DMS53 (cell line): ENCODE results near the gene DSCAM.
A peak's percentile ranks its signal among the peaks of the same experiment; 100 is the strongest.
"Not testable (repeated sequence)": the region's sequence is repeated elsewhere in the genome, so short reads cannot be mapped to it uniquely, and the experiment has no call there.

ENCODE experiments used
- DNase-seq: peaks from one replicate; lab custom pipeline; 2025; lab: John Stamatoyannopoulos, UW

DSCAM gene

DNA sequence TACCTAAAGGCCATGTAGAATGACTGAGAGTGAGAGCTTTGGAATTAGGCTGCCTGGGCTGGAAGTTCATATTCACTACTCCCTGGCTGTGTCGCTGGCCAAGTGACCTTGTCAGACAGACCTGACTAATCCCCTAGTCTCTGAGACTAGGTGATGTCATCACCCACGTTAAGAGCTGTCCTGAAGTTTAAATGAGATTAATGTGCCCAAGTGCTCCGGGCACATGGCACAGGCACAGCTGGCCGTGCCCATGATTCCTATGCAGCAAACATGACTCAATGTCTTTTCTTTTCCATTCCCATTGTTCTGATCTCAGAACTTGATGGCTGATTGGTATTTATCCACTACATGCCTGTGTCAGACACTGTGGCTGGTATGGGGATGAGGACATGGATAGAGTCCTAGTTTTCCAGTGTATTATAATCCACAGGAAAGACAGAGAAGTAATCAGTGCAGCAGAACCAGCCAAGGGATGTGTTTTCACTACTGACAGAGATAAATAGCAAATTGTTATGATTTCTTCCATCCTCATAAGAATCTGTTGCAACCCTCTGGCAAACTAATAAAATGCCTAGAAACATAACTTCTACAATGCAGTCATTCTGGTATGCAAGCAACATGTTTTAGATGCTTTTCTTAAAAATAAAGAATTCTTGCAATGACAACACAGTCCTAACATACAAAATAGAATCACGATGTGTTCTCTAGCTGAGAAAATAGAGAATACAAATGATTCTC lies 798.8 kb downstream of the DSCAM start:
- DNase-seq: peak; percentile 69

DNA sequence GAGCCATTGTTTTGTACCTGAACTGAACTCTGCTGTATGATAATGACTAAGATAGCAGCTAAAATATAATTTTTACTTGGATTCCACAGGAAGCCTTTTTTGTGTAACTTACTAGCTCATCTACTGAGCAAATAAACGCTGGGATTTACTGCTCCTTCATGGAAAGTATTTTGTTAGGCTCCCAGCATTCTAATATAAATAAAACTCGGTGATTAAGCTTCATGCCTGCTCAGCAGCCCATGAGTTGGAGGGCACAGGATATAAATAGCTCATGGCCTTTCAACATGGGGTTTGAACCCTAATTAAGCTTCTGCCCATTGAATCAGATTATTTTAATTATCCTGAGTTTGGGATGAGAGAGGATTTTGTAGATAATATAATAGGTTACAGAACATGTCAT lies 799.7 kb downstream of the DSCAM start:
- DNase-seq: peak; percentile 18

DNA sequence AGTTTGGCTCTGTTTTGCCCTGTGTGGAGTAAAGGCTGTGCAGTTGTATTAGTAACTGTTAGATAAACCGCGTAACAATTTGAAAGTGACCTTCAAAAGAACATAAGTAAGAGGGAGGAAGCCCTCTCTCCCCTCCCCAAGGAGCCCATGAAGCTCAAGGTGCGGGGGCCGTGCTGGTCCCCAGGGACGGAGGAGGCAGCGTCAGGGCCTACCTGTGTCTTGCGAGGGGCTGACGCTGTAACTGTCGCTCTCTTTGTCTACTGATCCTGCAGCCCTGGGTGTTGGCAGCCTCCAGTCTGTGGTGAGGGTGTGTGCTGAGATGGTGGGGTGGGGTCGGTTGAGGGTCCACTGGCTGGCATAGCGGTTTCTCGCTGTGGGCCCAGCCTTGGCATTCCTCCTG lies 803.1 kb downstream of the DSCAM start:
- DNase-seq: no peak

DNA sequence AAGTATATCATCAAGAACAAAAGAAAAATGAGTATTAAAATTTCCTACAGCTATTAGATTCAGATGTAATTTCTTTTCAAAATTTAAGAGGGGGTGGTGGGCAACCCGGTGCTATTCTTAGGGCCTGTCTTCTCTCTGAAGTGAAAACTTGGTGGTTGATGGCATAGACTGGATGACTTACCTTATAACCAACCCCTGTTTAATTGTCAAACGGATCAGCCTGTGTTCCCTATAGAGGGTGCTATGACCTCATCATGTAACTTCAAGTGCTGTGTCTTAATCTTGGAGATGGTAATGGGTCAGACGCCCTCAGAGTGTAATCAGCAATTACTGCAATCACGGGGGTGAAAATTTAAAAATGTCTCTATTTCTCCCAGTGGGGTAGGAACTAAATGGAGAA lies 803.5 kb downstream of the DSCAM start:
- peak; percentile 39 for DNase-seq

DNA sequence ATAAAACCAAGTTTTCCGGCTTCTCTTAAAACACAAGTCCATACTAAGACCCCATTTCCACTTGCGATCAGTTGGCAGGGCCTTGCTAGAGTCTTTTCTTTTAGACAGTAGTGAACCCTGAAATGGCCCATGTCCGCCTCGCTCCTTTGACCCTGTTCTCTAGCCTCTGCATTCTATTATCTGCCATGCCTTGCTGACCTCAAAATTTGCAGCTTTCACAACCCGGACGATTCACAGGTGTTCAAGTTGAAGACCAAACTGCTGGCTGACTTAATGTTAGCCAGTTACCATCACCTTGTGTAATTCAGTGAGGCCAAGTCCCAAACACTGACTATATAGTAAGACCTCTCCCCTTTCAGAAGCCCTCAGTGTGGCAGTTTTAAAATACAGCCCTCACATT lies 805.5 kb downstream of the DSCAM start:
- DNase-seq: no peak

DNA sequence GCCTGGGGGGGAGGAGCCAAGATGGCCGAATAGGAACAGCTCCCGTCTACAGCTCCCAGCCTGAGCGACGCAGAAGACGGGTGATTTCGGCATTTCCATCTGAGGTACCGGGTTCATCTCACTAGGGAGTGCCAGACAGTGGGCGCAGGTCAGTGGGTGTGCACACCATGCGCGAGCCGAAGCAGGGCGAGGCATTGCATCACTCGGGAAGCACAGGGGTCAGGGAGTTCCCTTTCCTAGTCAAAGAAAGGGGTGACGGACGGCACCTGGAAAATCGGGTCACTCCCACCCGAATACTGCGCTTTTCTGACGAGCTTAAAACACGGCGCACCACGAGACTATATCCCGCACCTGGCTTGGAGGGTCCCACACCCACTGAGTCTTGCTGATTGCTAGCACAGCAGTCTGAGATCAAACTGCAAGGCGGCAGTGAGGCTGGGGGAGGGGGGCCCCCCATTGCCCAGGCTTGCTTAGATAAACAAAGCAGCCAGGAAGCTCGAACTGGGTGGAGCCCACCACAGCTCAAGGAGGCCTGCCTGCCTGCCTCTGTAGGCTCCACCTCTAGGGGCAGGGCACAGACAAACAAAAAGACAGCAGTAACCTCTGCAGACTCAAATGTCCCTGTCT lies 813.7 kb downstream of the DSCAM start:
- not testable (repeated sequence) for DNase-seq

DNA sequence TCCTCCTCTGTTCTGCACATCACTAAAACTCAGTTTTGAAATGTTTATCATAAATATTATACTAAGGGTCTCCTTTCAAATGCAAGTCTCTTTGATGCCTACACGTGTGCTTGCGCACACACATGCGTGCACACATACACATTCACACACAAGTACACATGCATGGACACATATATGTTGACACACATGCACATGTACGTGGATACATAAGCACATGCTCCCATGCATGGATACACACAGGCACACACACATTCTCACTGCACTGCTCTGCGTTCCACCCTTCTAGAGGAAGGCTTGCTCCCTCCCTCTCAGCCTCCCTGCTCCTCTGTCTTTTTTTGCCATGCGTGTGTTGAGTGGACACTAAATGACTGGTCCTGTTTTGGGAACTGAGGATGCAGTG lies 817.1 kb downstream of the DSCAM start:
- DNase-seq: no peak

DNA sequence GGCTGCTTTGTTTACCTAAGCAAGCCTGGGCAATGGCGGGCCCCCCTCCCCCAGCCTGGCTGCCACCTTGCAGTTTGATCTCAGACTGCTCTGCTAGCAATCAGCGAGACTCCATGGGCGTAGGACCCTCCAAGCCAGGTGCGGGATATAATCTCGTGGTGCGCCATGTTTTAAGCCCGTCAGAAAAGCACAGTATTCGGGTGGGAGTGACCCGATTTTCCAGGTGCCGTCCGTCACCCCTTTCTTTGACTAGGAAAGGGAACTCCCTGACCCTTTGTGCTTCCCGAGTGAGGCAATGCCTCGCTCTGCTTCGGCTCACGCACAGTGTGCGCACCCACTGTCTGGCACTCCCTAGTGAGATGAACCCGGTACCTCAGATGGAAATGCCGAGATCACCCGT lies 818.6 kb downstream of the DSCAM start:
- not testable (repeated sequence) for DNase-seq

DNA sequence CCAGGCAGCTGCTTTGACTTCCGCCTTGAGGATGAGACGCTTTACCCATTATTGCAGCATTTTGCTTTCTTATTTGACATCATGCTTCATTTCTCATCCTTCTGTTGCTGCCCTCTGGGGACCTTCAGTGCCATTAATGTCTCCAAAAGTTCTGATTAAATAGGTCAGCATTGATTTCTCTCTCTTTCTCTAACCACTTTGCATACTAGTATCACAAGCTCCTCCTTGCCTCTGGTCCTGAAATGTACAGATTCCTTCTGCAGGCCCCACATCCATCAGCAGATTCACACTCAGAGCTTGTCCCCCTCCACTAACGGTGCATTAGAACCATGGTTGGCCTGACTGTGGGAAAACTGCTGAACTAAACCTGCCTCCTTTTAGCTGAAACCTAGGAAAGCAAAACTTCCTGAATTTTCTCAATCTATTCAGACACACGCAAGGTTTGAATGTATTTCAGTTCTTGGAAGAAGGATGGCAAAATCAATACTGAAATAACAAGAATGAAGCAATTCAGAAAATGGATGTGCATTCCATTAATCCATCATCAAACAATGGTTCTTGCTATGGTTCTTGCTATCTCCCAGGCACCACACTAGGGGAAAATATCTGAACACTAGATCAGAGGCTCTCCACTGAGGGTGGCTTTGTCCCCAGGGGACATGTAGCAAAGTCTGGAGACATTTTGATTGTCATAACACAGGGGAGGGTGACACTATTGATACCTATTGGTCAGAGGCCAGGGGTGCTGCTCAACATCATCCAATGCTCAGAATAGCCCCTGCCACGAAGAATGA lies 825.2 kb downstream of the DSCAM start:
- DNase-seq: no peak

DNA sequence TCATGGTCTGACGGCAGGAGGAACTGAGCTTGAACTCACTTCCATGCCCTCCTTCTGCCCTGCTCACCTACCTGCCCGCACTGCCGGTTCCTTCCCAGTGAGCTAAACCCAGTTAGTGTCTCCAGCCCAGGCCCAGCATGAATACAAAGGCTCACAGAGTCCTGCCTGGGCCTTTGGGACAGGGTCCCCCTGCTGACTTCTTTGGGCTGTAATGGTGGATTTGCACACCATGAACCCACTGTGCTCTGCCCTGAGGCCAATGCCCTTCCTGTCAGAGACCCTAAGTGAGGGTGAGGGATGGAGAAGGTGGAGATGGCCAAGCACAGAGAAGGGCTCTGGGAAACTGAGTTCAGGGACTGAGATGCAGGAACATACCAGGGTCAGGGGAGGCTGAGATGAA lies 826.3 kb downstream of the DSCAM start:
- DNase-seq: no peak

DNA sequence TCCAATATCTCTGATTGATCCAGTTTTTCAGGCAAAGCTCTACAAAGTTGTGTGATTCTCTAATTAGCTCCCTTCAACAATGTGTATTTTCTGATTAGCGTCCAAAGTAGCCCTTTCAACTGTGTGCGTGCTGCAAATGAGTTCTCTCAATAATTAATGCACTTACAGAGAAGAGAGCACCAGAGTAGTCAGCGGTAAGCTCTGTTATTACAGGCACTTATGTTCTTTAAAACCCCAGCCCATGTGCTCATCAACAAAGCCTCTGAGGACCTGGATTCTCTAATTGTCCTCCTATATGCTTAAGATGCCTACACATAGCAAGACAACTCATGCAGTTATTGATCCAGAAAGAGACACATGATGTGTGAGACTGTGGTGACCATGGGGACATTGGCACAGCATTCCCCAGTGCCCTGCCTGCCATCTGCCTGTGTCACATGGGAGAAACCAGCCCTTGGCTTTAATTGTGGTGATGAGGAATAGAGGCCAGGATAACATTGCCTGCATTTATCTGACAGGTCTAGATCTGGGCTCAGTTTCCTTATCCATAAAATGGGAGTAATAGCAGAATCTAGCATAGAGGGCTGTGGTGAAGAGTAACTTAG lies 828.0 kb downstream of the DSCAM start:
- no peak for DNase-seq

DNA sequence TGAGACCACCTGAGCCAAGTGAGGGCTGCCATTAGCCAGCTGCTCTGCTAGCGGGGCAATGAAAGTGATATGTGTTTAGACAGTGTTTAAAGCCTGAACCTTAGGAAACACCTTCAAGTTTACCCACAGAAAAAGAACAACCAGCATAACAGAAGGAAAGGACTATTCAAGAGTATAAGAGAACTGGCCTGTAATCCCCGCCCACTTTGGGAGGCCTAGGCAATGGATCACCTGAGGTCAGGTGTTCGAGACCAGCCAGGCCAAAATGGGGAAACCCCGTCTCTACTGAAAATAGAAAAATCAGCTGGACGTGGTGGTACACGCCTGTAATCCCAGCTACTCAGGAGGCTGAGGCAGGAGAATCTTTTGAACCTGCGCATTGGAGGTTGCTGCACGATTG lies 830.3 kb downstream of the DSCAM start:
- DNase-seq: no peak

DNA sequence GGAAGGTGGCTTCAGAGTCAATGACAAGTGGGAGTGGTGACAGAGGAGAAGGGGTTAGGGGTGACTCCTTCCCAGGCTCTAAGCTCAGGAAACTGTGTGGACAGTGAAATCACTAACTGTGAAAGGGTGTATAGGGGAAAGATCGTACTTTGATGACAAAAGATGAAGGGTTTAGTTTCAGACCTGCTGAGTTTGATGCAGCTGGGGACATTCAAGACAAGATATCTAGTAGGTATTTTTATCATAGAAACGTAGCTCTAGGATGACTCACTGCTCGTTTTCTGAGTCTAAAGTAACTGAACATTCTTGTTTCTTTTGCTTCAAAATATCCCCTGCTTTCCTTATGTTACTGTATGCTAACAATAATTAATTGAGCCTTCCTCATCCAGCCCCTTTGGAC lies 830.7 kb downstream of the DSCAM start:
- no peak for DNase-seq

DNA sequence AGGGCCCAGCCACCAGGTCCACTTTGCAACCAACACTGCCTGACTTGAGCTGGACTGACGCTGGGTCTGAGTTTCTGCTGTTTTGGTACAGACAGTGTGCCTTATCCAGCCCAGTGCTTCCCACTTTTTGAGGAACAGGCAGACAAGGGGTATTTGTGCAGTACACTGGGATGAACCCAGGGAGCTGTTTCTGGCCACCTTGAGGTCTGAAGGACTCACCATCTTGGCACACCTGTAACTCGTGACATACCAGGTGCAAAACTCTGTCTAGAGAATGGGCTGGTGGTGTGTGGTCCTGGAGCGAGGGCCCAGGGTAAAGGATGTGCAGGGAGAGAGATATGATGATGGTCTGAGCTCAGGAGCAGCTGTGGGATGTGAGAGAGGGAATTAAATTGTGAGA lies 831.1 kb downstream of the DSCAM start:
- DNase-seq: no peak

DNA sequence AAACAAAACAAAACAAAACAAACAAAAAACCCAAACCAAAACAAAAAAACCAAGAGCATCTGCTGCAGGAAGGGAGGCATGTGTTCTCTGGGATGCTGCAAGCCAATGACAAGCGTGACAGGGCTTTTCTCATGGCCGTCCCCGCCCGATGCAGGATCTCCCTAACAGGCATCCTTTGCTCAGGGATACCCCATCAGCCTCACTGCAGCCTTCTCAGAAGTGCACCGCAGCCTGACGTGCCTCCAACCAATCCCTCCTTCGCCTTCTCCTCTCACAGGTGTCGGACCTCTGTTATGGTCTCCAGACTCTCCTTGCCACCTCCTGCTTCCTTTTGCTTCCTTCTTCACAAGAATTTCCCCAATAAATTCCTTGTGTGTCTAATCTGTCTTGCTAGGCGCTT lies 832.6 kb downstream of the DSCAM start:
- no peak for DNase-seq

DNA sequence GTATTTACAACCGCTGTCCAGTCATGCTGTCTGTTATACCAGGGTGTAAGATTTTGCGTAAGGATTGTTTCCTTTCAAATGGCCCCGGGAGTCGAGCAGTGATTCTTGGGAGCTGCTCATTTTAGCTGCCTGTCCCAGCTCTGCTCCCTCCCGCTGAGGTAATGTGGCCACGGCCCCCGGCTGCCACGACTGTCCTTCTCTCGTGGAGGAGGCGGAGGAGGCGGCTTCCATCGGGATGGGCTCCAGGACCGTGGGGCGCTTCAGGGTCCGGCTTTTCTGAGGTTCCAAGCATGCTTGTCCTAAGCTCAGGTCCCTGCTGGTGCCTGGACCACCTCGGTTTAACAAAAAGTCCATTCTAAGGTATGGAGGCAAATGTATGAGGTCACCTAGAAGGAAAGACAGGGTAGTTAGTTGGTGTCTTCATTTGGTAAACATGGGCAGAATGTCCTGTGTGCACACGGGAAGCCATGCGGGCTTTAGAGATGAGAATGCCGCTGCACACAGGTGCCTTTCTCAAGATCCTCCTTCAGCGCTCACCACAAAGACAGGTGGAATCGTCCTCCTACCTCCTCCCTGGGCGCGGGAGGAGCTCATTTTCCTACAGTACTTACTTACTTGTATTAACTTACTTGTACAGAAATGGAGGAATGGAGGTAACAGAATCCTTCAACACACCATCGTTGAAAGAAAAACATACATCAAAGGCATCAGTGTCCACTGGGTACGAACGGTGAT lies 833.8 kb downstream of the DSCAM start:
- DNase-seq: no peak

DNA sequence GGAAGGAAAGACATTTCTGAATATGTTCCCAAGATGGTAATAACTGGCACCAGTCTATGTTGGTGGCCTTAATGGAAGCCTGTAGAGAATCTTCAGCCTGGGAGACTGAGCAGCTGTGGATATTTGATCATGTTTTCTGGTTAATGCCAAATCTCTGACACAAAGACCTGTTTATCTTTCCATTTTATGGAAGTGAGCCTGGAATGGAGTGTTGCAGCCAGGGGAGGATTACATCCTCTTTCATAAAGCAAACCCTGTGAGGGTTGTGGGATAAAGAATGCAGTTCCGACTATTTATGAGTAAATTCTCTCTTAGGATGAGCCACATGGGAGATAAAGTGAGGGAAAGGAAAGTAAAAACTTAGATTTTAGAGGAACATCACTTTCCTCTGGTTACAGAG lies 835.6 kb downstream of the DSCAM start:
- no peak for DNase-seq

DNA sequence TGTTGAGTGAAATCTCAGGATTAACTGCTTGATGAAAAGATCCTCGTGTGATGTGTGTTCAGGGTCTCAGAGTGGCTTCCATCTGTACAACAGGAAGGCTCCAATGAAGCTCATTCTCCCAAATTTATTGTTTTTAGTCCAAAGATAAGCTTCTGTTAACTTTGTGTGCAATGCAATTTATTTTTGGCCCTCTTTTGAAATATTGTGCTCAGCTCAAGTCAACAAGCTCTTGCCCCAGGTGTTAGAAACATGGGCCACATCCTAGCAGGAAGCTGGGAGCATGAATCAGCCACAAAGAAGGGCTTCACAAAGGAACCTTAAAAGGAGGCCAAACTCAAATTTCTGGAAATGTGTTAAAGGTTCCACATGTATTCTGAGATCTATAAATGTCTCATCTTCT lies 844.0 kb downstream of the DSCAM start:
- DNase-seq: no peak

DNA sequence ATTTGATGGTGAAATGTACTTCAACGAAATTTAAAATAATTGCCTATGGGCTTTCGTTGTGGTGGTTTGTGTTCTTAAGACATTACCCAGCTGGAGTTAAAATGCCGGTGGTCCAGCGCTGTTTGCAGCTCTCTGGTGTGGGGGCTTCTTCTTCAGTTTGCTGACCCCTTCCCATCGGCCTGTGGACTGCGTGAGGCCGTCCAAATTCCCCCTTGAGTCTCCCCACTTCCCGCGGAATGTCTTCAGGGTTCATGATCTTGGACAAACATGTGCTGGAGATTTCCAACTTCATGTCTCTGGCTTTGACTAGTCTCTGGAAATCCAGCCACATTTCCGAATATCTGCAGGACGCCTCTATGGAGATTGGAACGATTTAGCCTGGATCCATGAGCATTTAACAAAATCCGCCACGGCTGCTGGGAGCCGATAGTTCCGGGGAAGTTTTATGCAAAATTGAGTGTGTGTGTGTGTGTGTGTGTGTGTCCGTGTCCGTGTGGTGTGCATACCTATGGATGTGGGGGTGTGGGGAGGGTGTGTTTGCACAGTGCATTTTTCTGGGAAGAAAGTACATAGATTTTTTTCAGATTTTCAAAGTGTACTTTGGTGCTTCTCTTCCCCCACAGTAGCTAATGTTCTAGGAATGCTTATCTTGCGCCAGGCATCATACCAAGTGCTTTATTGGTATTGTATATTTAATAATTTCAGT lies 862.5 kb downstream of the DSCAM start:
- no peak for DNase-seq

DNA sequence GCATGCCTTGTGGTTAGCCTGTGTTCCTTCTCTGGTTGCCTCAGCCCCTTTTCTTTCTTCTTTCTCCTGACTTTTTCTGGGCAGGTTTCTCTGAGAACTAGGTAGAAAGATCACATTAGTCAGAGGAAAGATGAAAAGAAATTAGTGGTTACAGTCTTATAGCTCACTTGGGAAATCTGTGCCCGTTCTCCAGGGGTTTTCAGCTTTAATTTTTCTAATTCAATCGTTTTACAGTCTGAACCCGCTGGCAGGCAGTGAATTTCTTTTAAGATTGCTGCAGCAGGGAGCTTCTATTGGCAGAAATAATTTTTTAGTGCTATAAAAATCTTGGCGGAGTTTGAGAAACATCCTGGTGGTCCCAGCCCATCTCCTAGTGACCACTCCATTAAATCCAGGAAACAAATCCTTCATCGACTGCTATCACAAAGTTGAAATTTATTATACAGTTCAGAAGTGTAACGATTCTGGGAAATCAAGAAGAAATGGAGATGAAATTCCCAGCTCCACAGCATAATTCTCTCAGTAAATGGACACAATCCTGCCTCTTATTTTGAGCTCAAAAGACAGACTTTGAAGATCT lies 866.6 kb downstream of the DSCAM start:
- DNase-seq: no peak

DNA sequence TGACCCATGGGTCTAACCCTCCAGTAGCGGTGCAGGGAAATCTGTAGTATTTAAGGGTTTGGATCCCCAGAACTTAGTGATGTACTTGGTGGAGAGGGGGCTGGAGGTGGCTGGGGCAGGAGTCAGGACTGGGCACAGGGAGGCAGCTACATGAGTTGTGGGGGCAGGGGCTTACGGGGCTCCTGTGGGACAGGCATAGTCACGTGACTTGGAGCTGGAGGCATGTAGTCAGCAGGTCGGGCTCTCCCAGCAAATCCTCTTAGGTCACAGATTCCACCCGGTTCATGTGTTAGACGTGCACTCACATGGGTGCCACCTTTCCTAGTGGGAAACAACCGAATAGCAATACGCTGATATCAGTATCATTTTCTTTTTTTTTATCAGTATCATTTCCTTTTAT lies 867.6 kb downstream of the DSCAM start:
- no peak for DNase-seq
